C4-2B (cell line): ENCODE data around the gene IRAK1BP1.

ENCODE experiments used
- ZFX ChIP-seq: fragments of 450-650 bp; IDR thresholded peaks from 2 replicates; pipeline ENCODE4 v1.6.1; 2017
- TF ChIP-seq, protein P1 (sequence below): fragments of 450-650 bp; conservative IDR thresholded peaks from 2 replicates; pipeline ENCODE4 v1.5.1; 2017; ENCODE audit warnings: mild to moderate bottlenecking

- TF ChIP-seq, protein P1, sequence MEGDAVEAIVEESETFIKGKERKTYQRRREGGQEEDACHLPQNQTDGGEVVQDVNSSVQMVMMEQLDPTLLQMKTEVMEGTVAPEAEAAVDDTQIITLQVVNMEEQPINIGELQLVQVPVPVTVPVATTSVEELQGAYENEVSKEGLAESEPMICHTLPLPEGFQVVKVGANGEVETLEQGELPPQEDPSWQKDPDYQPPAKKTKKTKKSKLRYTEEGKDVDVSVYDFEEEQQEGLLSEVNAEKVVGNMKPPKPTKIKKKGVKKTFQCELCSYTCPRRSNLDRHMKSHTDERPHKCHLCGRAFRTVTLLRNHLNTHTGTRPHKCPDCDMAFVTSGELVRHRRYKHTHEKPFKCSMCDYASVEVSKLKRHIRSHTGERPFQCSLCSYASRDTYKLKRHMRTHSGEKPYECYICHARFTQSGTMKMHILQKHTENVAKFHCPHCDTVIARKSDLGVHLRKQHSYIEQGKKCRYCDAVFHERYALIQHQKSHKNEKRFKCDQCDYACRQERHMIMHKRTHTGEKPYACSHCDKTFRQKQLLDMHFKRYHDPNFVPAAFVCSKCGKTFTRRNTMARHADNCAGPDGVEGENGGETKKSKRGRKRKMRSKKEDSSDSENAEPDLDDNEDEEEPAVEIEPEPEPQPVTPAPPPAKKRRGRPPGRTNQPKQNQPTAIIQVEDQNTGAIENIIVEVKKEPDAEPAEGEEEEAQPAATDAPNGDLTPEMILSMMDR = no peak
- TF ChIP-seq ZFX = no peak
Measured at GRCh38 chr6:78936515-78936914, 69.2 kb downstream of the IRAK1BP1 start.
